Liver (tissue), 9 donors: ENCODE measurements around the gene PDE4B. TPM values are rescaled to one million over a fixed set of nuclear protein-coding genes. Genes with fewer than 3 reads are reported as not detected.
"Not testable (repeated sequence)": the region's sequence is repeated elsewhere in the genome, so short reads cannot be mapped to it uniquely, and the experiment has no call there.

ENCODE experiments used
- DNase-seq: peaks from one replicate; pipeline ENCODE4 v3.0.0-alpha.2; 2017; ENCODE audit warnings: low spot score
- H3K27ac ChIP-seq, 2 donors: one replicate each; pipeline ENCODE4 v1.7.0; 2013; ENCODE audit warnings: inconsistent platforms in 2 of 2, low read length in 2 of 2, control low read depth in 1 of 2, low read depth in 1 of 2, mild to moderate bottlenecking in 1 of 2
- H3K27me3 ChIP-seq, 4 donors: one replicate each; pipeline versions ENCODE4 v1.6.1 to v1.7.0; 2013; ENCODE audit warnings: low read length in 3 of 4, inconsistent platforms in 1 of 4, mild to moderate bottlenecking in 1 of 4, moderate library complexity in 1 of 4; ENCODE audit not compliant: control insufficient read depth in 4 of 4, insufficient read depth in 4 of 4
- H3K36me3 ChIP-seq, 4 donors: one replicate each; pipeline versions ENCODE4 v1.6.1 to v1.7.0; 2013; ENCODE audit warnings: low read length in 3 of 4, mild to moderate bottlenecking in 3 of 4, low read depth in 1 of 4, moderate library complexity in 1 of 4; ENCODE audit not compliant: control insufficient read depth in 4 of 4, insufficient read depth in 3 of 4
- H3K4me1 ChIP-seq, 4 donors: one replicate each; pipeline versions ENCODE4 v1.6.1 to v1.7.0; 2013; ENCODE audit warnings: low read length in 3 of 4, mild to moderate bottlenecking in 3 of 4, moderate library complexity in 1 of 4; ENCODE audit not compliant: control insufficient read depth in 4 of 4, insufficient read depth in 4 of 4
- H3K4me3 ChIP-seq, 3 donors: one replicate each; pipeline versions ENCODE4 v1.6.1 to v1.7.0; 2013; ENCODE audit warnings: low read length in 3 of 3, control low read depth in 1 of 3, low read depth in 1 of 3, mild to moderate bottlenecking in 1 of 3
- H3K9ac ChIP-seq, 2 donors: one replicate each; pipeline ENCODE4 v1.7.0; 2013; ENCODE audit warnings: low read length in 2 of 2, mild to moderate bottlenecking in 2 of 2, moderate library complexity in 2 of 2, control low read depth in 1 of 2, low read depth in 1 of 2
- H3K9me3 ChIP-seq, 4 donors: one replicate each; pipeline versions ENCODE4 v1.6.1 to v1.7.0; 2013; ENCODE audit warnings: low read length in 3 of 4; ENCODE audit not compliant: control insufficient read depth in 4 of 4
- ATF3 ChIP-seq: IDR thresholded peaks from 2 replicates; pipeline ENCODE4 v1.6.1; 2016; ENCODE audit warnings: antibody characterized with exemption
- CTCF ChIP-seq: fragments of 150-350 bp; IDR thresholded peaks from 2 replicates; pipeline ENCODE4 v1.5.1; 2017; ENCODE audit warnings: improper control_type of control experiment, low read depth, low read length; ENCODE audit not compliant: missing input control
- EGR1 ChIP-seq, 2 donors: IDR thresholded peaks; 2 replicates each; pipeline ENCODE4 v1.6.1; 2016 to 2018; ENCODE audit warnings: antibody characterized with exemption in 2 of 2, low read depth in 2 of 2
- FOXA2 ChIP-seq: IDR thresholded peaks from 2 replicates; pipeline ENCODE4 v1.6.1; 2016; ENCODE audit warnings: antibody characterized with exemption
- HNF4A ChIP-seq, 2 donors: conservative IDR thresholded peaks; 2 replicates each; pipeline ENCODE4 v1.6.1; 2016; ENCODE audit warnings: antibody characterized with exemption in 2 of 2, mild to moderate bottlenecking in 2 of 2
- HNF4G ChIP-seq: IDR thresholded peaks from 2 replicates; pipeline ENCODE4 v1.6.1; 2016; ENCODE audit warnings: antibody characterized with exemption
- JUND ChIP-seq, 2 donors: IDR thresholded peaks; 2 replicates each; pipeline ENCODE4 v1.6.1; 2016; ENCODE audit warnings: antibody characterized with exemption in 2 of 2
- MAX ChIP-seq: IDR thresholded peaks from 2 replicates; pipeline ENCODE4 v1.6.1; 2016; ENCODE audit warnings: antibody characterized with exemption
- NR2F2 ChIP-seq: IDR thresholded peaks from 2 replicates; pipeline ENCODE4 v1.6.1; 2016; ENCODE audit warnings: antibody characterized with exemption
- RAD21 ChIP-seq, 2 donors: IDR thresholded peaks; 2 replicates each; pipeline ENCODE4 v1.6.1; 2016; ENCODE audit warnings: antibody characterized with exemption in 2 of 2, mild to moderate bottlenecking in 2 of 2
- RXRA ChIP-seq, 2 donors: IDR thresholded peaks; 2 replicates each; pipeline ENCODE4 v1.6.1; 2017 to 2018; ENCODE audit warnings: antibody characterized with exemption in 2 of 2, mild to moderate bottlenecking in 1 of 2
- SP1 ChIP-seq: IDR thresholded peaks from 2 replicates; pipeline ENCODE4 v1.6.1; 2018; ENCODE audit warnings: antibody characterized with exemption, mild to moderate bottlenecking
- TAF1 ChIP-seq: conservative IDR thresholded peaks from 2 replicates; pipeline ENCODE4 v1.6.1; 2016; ENCODE audit warnings: antibody characterized with exemption, mild to moderate bottlenecking
- YY1 ChIP-seq: IDR thresholded peaks from 2 replicates; pipeline ENCODE4 v1.6.1; 2016; ENCODE audit warnings: antibody characterized with exemption, mild to moderate bottlenecking
- WGBS: extraction: QIAGEN DNeasy Blood & Tissue Kit; methylation state at CpG from one replicate; pipeline ENCODE4 v1.1.7; 2013; 5-methylcytosine and 5-hydroxymethylcytosine counted together
- polyA plus RNA-seq, 2 donors: library from polyadenylated mRNA; stranded (reverse) in 1 of 2; unstranded in 1 of 2; fragments of 200-250 nt in 1 of 2; fragments of >200 nt in 1 of 2; fragmentation: Nextera tagmentation in 1 of 2; extraction: Ambion mirVana in 1 of 2; gene quantifications; one replicate each; pipeline versions ENCODE4 v1.2.1 to v1.2.3, GENCODE V29; 2013 to 2015
- total RNA-seq, 2 donors: library from RNA; depleted of rRNA; stranded (reverse); fragments of >200 nt; gene quantifications; one replicate each; pipeline ENCODE4 v1.2.3, GENCODE V29; 2014
- TF ChIP-seq, protein P1 (sequence below): IDR thresholded peaks from 2 replicates; pipeline ENCODE4 v1.6.1; 2016; ENCODE audit warnings: antibody characterized with exemption, mild to moderate bottlenecking
- donor health status: healthy.
- donor health status: healthy.
- donor health status: healthy.
- donor health status: healthy.
- donor health status: healthy.

The PDE4B gene
- total and polyA plus RNA-seq, 4 donors: 1.9 to 3.9 (median 2.7) TPM

DNA sequence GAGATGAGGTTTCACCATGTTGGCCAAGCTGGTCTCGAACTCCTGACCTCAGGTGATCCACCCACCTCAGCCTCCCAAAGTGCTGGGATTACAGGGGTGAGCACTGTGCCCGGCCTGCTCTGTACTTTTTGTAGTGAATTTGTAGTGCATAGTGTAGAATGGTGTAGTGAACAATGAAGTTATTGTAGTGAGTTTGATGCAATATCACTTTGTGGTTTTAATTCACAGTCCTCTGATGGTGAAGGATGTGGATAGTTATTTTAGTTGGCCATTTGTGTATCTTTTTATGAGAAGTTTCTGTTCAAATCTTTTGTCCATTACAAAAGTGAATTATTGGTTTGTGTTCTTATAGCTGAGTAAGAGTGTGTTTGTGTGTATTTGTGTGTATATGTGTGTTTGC is 57.6 kb downstream of the PDE4B start:
- WGBS: 79% methylated on average over 2 of the region's 2 CpGs
- no peak overlapping the region for H3K27ac ChIP-seq
- DNase-seq: no peak
- TF ChIP-seq TAF1: no peak
- no peaks in the 10 kb centered on the region for H3K36me3 ChIP-seq
- no peak overlapping the region for H3K4me3 ChIP-seq
- peaks cover 2 to 5% (median 3%) of the 10 kb centered on the region in 4 donors for H3K9me3 ChIP-seq
- no peak overlapping the region for H3K9ac ChIP-seq
- H3K27me3 ChIP-seq: no peaks in the 10 kb centered on the region
- no peaks in the 10 kb centered on the region for H3K4me1 ChIP-seq

DNA sequence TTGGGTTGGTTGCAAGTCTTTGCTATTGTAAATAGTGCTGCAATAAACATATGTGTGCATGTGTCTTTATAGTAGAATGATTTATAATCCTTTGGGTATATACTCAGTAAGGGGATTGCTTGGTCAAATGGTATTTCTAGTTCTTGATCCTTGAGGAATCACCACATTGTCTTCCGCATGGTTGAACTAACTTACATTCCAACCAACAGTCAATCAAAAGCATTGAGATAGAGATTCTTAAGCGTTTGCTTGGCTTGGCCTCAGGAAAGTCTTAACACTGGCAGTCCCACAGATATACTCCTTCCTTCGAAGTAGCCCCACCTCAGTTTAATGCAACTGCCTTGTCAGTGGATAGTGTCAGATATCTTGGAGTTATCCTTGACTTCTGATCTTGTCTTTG is 63.9 kb downstream of the PDE4B start:
- H3K27me3 ChIP-seq, H3K4me3 ChIP-seq, H3K9ac ChIP-seq, H3K4me1 ChIP-seq, H3K36me3 ChIP-seq, H3K9me3 ChIP-seq, DNase-seq, H3K27ac ChIP-seq: not testable (repeated sequence)
- 84% methylated on average over 3 of the region's 3 CpGs for WGBS

GRCh38 chr1:65866439-65866838 is 73.7 kb downstream of the PDE4B start:
- H3K27me3 ChIP-seq: no peaks in the 10 kb centered on the region
- H3K9ac ChIP-seq: no peak overlapping the region
- H3K9me3 ChIP-seq: no peaks in the 10 kb centered on the region
- DNase-seq: no peak
- no peaks in the 10 kb centered on the region for H3K4me1 ChIP-seq
- 79% methylated on average over 1 of the region's 1 CpG for WGBS
- no peak overlapping the region for H3K4me3 ChIP-seq
- H3K27ac ChIP-seq: no peak overlapping the region
- no peaks in the 10 kb centered on the region for H3K36me3 ChIP-seq
- TF ChIP-seq, protein P1, sequence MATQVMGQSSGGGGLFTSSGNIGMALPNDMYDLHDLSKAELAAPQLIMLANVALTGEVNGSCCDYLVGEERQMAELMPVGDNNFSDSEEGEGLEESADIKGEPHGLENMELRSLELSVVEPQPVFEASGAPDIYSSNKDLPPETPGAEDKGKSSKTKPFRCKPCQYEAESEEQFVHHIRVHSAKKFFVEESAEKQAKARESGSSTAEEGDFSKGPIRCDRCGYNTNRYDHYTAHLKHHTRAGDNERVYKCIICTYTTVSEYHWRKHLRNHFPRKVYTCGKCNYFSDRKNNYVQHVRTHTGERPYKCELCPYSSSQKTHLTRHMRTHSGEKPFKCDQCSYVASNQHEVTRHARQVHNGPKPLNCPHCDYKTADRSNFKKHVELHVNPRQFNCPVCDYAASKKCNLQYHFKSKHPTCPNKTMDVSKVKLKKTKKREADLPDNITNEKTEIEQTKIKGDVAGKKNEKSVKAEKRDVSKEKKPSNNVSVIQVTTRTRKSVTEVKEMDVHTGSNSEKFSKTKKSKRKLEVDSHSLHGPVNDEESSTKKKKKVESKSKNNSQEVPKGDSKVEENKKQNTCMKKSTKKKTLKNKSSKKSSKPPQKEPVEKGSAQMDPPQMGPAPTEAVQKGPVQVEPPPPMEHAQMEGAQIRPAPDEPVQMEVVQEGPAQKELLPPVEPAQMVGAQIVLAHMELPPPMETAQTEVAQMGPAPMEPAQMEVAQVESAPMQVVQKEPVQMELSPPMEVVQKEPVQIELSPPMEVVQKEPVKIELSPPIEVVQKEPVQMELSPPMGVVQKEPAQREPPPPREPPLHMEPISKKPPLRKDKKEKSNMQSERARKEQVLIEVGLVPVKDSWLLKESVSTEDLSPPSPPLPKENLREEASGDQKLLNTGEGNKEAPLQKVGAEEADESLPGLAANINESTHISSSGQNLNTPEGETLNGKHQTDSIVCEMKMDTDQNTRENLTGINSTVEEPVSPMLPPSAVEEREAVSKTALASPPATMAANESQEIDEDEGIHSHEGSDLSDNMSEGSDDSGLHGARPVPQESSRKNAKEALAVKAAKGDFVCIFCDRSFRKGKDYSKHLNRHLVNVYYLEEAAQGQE: no peak
- no peak for TF ChIP-seq MAX
- TF ChIP-seq SP1: no peak
- no peak for TF ChIP-seq HNF4A (conservative IDR thresholded peaks at IDR 0.05)

DNA sequence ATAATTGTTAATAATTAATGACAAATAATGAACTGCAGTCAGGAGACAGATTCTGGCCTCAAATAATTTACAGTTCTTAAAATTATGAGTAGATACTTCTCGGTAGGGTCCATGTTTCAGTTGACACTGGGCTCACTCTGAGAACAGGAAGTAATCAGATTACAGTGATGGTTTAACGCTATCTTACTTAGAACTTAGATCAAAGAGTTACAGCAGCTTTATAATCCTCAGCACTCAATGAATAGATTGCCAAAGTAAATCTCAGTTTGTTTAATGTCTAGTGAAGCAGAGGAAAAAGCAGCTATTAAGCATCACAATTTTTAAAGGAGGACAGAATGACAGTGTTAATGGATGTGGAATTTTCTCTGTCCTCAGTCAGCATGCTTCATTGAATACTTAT is 79.6 kb downstream of the PDE4B start:
- 41% methylated on average over 2 of the region's 2 CpGs for WGBS
- H3K4me1 ChIP-seq: no peaks in the 10 kb centered on the region
- H3K9me3 ChIP-seq: no peaks in the 10 kb centered on the region
- H3K4me3 ChIP-seq: no peak overlapping the region
- no peaks in the 10 kb centered on the region for H3K36me3 ChIP-seq
- H3K27ac ChIP-seq: no peak overlapping the region
- H3K9ac ChIP-seq: no peak overlapping the region
- H3K27me3 ChIP-seq: no peaks in the 10 kb centered on the region
- DNase-seq: no peak
- TF ChIP-seq TAF1 (no peak), NR2F2 (no peak), CTCF (no peak), YY1 (no peak), MAX (no peak), EGR1 (IDR thresholded peaks at IDR 0.05; ENCODE audit: low read depth in 2 of 2) (no peak), RXRA (IDR thresholded peaks at IDR 0.05) (no peak), JUND (IDR thresholded peaks at IDR 0.05) (no peak), RAD21 (IDR thresholded peaks at IDR 0.05) (no peak), ATF3 (no peak), HNF4A (conservative IDR thresholded peaks at IDR 0.05) (no peak), HNF4G (no peak), FOXA2 (no peak), SP1 (no peak)
- TF ChIP-seq, protein P1: no peak
